ENCODE measurements around the gene ALK.

DNA sequence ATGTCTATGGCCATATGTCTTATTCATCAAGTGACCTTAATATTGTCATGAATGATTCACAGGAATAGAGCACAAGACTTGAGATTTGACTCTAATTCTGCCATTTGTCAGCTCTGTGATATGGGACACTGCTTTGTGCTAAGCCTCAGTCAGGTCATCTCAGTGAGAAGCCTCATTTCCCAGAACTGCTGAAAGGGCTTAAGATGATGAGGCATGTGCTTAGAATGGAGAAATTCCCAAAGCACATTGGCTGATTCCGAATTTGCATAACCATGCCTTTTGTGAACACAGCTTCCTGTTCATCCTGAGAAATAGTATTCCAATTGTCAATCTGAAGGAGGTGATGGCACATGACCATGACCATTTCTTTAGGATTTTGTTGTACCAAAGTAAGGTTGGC lies 218.1 kb downstream of the ALK start:
- TF ChIP-seq, protein P1, sequence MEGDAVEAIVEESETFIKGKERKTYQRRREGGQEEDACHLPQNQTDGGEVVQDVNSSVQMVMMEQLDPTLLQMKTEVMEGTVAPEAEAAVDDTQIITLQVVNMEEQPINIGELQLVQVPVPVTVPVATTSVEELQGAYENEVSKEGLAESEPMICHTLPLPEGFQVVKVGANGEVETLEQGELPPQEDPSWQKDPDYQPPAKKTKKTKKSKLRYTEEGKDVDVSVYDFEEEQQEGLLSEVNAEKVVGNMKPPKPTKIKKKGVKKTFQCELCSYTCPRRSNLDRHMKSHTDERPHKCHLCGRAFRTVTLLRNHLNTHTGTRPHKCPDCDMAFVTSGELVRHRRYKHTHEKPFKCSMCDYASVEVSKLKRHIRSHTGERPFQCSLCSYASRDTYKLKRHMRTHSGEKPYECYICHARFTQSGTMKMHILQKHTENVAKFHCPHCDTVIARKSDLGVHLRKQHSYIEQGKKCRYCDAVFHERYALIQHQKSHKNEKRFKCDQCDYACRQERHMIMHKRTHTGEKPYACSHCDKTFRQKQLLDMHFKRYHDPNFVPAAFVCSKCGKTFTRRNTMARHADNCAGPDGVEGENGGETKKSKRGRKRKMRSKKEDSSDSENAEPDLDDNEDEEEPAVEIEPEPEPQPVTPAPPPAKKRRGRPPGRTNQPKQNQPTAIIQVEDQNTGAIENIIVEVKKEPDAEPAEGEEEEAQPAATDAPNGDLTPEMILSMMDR (conservative IDR thresholded peaks at IDR 0.05; ENCODE audit: low read depth, low read length): no peak
- TF ChIP-seq EZH2 (IDR thresholded peaks at IDR 0.05; ENCODE audit: low read length, unreplicated experiment): no peak
